GM10847 (cell line): ENCODE data around the gene GLDN.

Experiments used
- POLR2A ChIP-seq: IDR thresholded peaks from 2 replicates; pipeline ENCODE4 v1.6.1; 2011; ENCODE audit not compliant: insufficient read length; ENCODE audit errors: extremely low read depth

Gene GLDN

GRCh38 chr15:51424780-51425179, 83.3 kb downstream of the GLDN start:
- no peak for TF ChIP-seq POLR2A

- no peak for TF ChIP-seq POLR2A
Observed at GRCh38 chr15:51425517-51426040, 84.1 kb downstream of the GLDN start.

GRCh38 chr15:51438526-51438925, 97.1 kb downstream of the GLDN start:
- no peak for TF ChIP-seq POLR2A

- TF ChIP-seq POLR2A, result no peak
Observed at GRCh38 chr15:51443282-51443914, 101.9 kb downstream of the GLDN start.

- TF ChIP-seq POLR2A, result no peak
Observed at GRCh38 chr15:51444112-51444511, 102.7 kb downstream of the GLDN start.

GRCh38 chr15:51444807-51445206, 103.4 kb downstream of the GLDN start:
- TF ChIP-seq POLR2A, result no peak

GRCh38 chr15:51447855-51448621, 106.6 kb downstream of the GLDN start:
- TF ChIP-seq POLR2A, result no peak

GRCh38 chr15:51448622-51449399, 107.4 kb downstream of the GLDN start:
- TF ChIP-seq POLR2A, result no peak

GRCh38 chr15:51450001-51450400, 108.5 kb downstream of the GLDN start:
- no peak for TF ChIP-seq POLR2A
